ENCODE measurements around the gene RBAK.

RBAK gene

GRCh38 chr7:4999369-4999950 is 46.2 kb upstream of the RBAK start:
- Histone ChIP-seq H3K79me2 (ENCODE audit: low read length) (no peaks in the 10 kb centered on the region), H4K20me1 (ENCODE audit: insufficient read depth, low read length) (0 out of 2 replicates have a peak, but pooled peaks cover 2% of the 10 kb centered on the region), H3K9ac (ENCODE audit: low read length) (no peak overlapping the region), H3K9me3 (ENCODE audit: insufficient read depth, low read length) (no peaks in the 10 kb centered on the region), H3K4me3 (ENCODE audit: low read length) (no peak overlapping the region), H3K27ac (ENCODE audit: low read length) (no peak overlapping the region), H3K36me3 (replicated peaks; ENCODE audit: low read depth, low read length) (no peaks in the 10 kb centered on the region), H3K4me2 (ENCODE audit: low read length) (no peak overlapping the region), H3K4me1 (ENCODE audit: low read length) (peaks cover 9% of the 10 kb centered on the region), H3K27me3 (ENCODE audit: low read depth, low read length) (no peaks in the 10 kb centered on the region), H2AFZ (ENCODE audit: low read depth, low read length) (no peak overlapping the region)
- TF ChIP-seq, protein P1, sequence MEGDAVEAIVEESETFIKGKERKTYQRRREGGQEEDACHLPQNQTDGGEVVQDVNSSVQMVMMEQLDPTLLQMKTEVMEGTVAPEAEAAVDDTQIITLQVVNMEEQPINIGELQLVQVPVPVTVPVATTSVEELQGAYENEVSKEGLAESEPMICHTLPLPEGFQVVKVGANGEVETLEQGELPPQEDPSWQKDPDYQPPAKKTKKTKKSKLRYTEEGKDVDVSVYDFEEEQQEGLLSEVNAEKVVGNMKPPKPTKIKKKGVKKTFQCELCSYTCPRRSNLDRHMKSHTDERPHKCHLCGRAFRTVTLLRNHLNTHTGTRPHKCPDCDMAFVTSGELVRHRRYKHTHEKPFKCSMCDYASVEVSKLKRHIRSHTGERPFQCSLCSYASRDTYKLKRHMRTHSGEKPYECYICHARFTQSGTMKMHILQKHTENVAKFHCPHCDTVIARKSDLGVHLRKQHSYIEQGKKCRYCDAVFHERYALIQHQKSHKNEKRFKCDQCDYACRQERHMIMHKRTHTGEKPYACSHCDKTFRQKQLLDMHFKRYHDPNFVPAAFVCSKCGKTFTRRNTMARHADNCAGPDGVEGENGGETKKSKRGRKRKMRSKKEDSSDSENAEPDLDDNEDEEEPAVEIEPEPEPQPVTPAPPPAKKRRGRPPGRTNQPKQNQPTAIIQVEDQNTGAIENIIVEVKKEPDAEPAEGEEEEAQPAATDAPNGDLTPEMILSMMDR (IDR thresholded peaks at IDR 0.05; ENCODE audit: low read depth, low read length) = no peak
- no peak for TF ChIP-seq EZH2phosphoT487 (IDR thresholded peaks at IDR 0.05; ENCODE audit: low read depth)

DNA sequence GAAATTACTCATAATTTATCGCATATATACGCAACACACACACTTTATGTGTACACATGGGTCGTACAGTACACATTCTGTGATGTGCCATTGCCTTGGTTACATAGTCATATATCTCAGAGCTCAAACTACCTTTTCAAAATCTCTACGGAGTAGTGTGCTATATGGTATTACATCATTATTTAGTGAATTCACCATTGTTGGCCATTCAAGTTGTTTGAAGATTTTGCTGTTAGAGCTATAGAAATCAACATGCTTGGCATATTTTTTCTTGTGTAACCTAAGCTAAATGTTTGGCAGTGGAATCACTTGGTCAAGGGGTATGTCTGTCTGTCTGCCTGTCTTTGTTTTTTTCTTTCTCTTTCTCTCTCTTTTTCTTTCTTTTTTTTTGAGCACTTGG is 44.7 kb upstream of the RBAK start:
- no peaks in the 10 kb centered on the region for H3K9me3 ChIP-seq (ENCODE audit: insufficient read depth, low read length)
- H4K20me1 ChIP-seq (ENCODE audit: insufficient read depth, low read length) = 0 out of 2 replicates have a peak, but pooled peaks cover 2% of the 10 kb centered on the region
- no peak overlapping the region for H3K27ac ChIP-seq (ENCODE audit: low read length)
- H3K36me3 ChIP-seq (replicated peaks; ENCODE audit: low read depth, low read length) = no peaks in the 10 kb centered on the region
- TF ChIP-seq, protein P1 (IDR thresholded peaks at IDR 0.05; ENCODE audit: low read depth, low read length) = no peak
- no peak for TF ChIP-seq EZH2phosphoT487 (IDR thresholded peaks at IDR 0.05; ENCODE audit: low read depth)
- no peak overlapping the region for H3K4me2 ChIP-seq (ENCODE audit: low read length)
- no peak overlapping the region for H2AFZ ChIP-seq (ENCODE audit: low read depth, low read length)
- peaks cover 4% of the 10 kb centered on the region for H3K4me1 ChIP-seq (ENCODE audit: low read length)
- H3K4me3 ChIP-seq (ENCODE audit: low read length) = no peak overlapping the region
- H3K27me3 ChIP-seq (ENCODE audit: low read depth, low read length) = no peaks in the 10 kb centered on the region
- H3K79me2 ChIP-seq (ENCODE audit: low read length) = no peaks in the 10 kb centered on the region
- H3K9ac ChIP-seq (ENCODE audit: low read length) = no peak overlapping the region

DNA sequence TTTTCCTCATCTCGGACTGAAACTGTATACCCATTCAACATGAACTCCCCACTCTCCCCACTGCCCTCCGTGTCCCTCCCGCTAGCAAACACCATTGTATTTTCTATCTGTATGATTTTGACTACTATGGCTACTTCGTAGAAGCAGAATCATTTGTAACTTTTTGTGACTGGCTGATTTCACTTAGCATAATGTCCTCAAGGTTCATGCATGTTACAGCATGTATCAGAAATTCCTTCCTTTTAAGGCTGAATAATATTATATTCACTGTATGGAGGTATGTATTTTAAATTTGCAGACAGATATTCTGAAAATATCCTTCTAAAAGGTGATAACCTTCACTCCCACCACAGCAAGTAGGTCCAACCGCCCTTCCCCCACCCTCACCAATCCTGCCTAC is 43.7 kb upstream of the RBAK start:
- no peak overlapping the region for H3K27ac ChIP-seq (ENCODE audit: low read length)

DNA sequence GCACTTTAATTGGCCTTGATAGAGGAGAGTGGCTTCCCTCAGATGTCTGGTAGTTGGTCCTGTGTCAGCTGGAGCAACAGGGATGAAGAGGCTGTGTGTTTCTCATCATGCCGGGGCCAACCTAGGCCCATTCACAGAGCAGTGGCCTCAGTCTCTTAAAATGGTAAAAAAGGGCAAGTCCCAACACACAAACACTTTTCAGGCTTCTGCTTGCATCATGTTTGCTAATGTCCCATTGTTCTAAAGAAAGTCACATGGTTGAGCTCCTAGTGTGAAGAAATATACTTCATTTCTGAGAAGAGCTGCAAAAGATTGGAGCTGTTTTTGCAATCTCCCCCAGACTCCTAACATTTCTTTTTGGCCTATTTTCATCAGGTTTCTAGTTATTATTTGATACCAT is 40.6 kb upstream of the RBAK start:
- no peak for TF ChIP-seq EZH2phosphoT487 (IDR thresholded peaks at IDR 0.05; ENCODE audit: low read depth)
- TF ChIP-seq, protein P1 (IDR thresholded peaks at IDR 0.05; ENCODE audit: low read depth, low read length) = no peak
- no peaks in the 10 kb centered on the region for H3K79me2 ChIP-seq (ENCODE audit: low read length)
- no peaks in the 10 kb centered on the region for H3K9me3 ChIP-seq (ENCODE audit: insufficient read depth, low read length)
- no peak overlapping the region for H3K9ac ChIP-seq (ENCODE audit: low read length)
- H3K36me3 ChIP-seq (replicated peaks; ENCODE audit: low read depth, low read length) = no peaks in the 10 kb centered on the region
- no peaks in the 10 kb centered on the region for H3K4me1 ChIP-seq (ENCODE audit: low read length)
- no peak overlapping the region for H3K27ac ChIP-seq (ENCODE audit: low read length)
- no peaks in the 10 kb centered on the region for H4K20me1 ChIP-seq (ENCODE audit: insufficient read depth, low read length)
- H3K4me3 ChIP-seq (ENCODE audit: low read length) = no peak overlapping the region
- H3K4me2 ChIP-seq (ENCODE audit: low read length) = no peak overlapping the region
- H3K27me3 ChIP-seq (ENCODE audit: low read depth, low read length) = no peaks in the 10 kb centered on the region
- H2AFZ ChIP-seq (ENCODE audit: low read depth, low read length) = no peak overlapping the region

More for the DNA sequence above, 43.7 kb upstream of the RBAK start:
- H3K36me3 ChIP-seq (replicated peaks; ENCODE audit: low read depth, low read length) = no peaks in the 10 kb centered on the region
- no peak overlapping the region for H3K9ac ChIP-seq (ENCODE audit: low read length)
- no peaks in the 10 kb centered on the region for H3K9me3 ChIP-seq (ENCODE audit: insufficient read depth, low read length)
- no peak overlapping the region for H2AFZ ChIP-seq (ENCODE audit: low read depth, low read length)
- H3K4me2 ChIP-seq (ENCODE audit: low read length) = no peak overlapping the region
- H3K4me3 ChIP-seq (ENCODE audit: low read length) = no peak overlapping the region
- no peaks in the 10 kb centered on the region for H3K4me1 ChIP-seq (ENCODE audit: low read length)
- H3K27me3 ChIP-seq (ENCODE audit: low read depth, low read length) = no peaks in the 10 kb centered on the region
- TF ChIP-seq, protein P1 (IDR thresholded peaks at IDR 0.05; ENCODE audit: low read depth, low read length) = no peak
- no peak for TF ChIP-seq EZH2phosphoT487 (IDR thresholded peaks at IDR 0.05; ENCODE audit: low read depth)
- no peaks in the 10 kb centered on the region for H3K79me2 ChIP-seq (ENCODE audit: low read length)
- H4K20me1 ChIP-seq (ENCODE audit: insufficient read depth, low read length) = no peaks in the 10 kb centered on the region

All from OCI-LY3 (cell line).